Measurements from ENCODE around the gene MBNL1.
A peak's percentile ranks its signal among the peaks of the same experiment; 100 is the strongest.
"Not testable (repeated sequence)": the region's sequence is repeated elsewhere in the genome, so short reads cannot be mapped to it uniquely, and the experiment has no call there.

MBNL1 gene

DNA sequence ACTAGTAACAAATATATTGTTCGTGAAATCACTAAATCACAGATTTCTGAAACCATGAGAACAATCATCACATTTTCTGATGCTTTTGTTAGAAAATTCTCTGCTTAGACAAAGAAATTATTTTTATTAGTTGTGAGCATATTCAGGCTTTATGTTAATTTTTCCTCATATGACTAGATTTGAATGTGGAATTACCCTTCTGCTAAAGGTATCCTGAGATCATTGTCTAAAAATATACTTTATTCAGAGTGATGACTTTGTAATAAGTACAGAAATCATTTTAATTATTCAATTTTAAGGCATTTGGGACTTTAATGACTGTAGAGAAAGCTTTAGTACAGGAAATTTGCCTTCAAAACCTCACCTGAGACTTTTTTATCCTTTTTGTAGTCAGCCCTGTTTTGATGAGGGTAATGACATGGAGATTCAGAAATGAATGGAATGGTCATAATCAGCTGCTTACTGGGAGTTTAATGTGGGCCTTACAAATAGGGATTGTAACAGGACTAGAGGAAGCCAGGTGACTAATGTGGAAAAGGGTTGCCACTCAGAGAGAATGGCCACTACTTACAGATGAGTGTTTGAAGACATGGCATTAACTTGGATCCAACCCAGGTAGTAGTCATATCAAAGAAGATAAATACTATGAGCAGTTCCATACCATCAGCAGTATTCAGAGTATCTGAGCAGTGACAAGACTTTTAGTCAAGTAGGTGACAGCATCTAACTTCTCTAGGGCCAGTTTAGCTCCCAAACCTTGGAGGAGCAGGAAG, 148.3 kb downstream of the MBNL1 start:
- no peak for DNase-seq

DNA sequence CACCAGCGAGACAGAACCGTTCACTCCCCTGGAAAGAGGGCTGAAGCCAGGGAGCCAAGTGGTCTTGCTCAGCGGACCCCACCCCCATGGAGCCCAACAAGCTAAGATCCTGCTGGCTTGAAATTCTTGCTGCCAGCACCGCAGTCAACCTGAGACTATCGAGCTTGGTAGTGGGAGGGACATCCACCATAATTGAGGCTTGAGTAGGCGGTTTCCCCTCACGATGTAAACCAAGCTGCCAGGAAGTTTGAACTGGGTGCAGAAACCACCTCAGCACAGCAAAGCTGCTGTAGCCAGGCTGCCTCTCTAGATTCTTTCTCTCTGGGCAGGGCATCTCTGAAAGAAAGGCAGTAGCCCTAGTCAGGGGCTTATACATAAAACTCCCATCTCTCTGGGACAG, 151.0 kb downstream of the MBNL1 start:
- no peak for DNase-seq

DNA sequence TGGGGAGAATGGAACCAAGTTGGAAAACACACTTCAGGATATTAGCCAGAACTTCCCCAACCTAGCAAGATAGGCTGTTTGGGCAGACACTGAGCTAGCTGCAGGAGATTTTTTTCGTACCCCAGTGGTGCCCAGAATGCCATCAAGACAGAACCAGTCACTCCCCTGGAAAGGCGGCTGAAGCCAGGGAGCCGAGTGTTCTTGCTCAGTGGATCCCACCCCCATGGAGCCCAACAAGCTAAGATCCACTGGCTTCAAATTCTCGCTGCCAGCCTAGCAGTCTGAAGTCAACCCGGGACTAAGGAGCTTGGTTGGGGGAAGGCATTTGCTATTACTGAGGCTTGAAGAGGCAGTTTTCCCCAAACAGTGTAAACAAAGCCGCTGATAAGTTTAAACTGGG, 152.4 kb downstream of the MBNL1 start:
- DNase-seq: no peak

GRCh38 chr3:152426393-152426792, 157.7 kb downstream of the MBNL1 start:
- no peak for DNase-seq

DNA sequence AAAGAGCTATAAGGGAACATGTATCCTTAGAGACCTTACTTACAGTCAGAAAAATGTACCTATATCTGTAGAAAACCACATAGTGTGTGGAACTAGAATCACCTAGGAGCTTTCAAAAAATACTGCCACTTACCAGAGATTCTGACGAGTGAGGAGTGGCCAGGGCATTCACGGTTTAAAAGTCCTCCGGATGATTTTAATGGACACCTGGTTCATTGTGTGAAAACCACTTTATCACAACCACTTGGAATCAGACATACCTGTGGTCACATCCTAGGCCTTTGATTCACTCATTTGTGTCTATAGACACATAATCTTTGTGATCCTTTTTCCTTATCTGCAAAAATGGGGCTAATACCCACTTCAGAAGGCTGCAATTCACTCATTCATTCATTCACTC, 159.8 kb downstream of the MBNL1 start:
- DNase-seq: no peak

DNA sequence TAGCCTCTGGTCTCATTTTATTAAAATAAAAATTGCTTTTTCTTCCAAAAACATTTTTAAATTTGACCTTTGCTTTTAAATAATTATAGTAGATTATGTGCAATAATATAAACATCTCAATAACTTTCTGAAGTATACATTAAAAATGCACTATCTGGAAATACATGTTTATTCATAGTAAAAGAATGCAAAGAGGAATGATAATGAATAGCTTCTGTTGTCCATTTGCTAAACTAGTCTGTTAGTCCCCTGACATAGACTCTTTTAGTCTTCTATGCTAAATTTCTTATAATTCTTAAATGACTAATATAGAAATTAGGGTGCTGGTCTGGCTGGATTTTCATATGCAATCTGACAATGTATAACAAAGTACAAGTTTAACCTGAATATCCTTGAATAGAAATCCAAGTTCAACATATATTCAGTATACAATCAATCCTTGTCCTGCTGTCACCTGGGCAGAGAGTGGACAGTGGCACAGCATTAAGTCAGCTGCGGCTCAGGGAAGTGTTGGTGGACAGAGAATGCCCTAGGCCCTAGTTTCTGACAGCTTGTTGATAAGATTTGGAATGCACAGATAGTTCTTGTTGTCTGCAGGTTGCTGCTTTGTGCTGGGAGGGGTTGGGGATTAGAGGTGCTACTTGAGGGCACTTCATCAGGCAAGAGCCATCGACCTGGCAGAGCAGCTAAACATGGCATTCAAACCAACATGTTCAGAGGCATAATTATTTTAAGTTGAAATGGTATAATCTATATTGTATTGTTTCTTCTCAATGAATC, 161.7 kb downstream of the MBNL1 start:
- DNase-seq: no peak

DNA sequence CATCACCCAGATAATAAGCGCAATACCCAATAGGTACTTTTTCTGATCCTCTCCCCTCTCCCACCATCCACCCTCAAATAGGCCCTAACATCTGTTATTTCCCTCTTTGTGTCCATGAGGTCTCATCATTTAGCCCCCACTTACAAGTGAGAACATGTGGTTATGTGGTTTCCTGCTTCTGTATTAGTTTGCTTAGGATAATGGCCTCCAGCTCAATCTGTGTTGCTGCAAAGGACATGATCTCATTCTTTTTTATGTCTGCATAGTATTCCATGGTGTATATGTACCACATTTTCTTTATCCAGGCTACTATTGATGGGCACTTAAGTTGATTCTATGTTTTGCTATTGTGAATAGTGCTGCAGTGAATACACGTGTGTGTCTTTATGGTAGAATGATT, 165.4 kb downstream of the MBNL1 start:
- DNase-seq: no peak

- not testable (repeated sequence) for DNase-seq
Observed at GRCh38 chr3:152435210-152435609, 166.5 kb downstream of the MBNL1 start.

DNA sequence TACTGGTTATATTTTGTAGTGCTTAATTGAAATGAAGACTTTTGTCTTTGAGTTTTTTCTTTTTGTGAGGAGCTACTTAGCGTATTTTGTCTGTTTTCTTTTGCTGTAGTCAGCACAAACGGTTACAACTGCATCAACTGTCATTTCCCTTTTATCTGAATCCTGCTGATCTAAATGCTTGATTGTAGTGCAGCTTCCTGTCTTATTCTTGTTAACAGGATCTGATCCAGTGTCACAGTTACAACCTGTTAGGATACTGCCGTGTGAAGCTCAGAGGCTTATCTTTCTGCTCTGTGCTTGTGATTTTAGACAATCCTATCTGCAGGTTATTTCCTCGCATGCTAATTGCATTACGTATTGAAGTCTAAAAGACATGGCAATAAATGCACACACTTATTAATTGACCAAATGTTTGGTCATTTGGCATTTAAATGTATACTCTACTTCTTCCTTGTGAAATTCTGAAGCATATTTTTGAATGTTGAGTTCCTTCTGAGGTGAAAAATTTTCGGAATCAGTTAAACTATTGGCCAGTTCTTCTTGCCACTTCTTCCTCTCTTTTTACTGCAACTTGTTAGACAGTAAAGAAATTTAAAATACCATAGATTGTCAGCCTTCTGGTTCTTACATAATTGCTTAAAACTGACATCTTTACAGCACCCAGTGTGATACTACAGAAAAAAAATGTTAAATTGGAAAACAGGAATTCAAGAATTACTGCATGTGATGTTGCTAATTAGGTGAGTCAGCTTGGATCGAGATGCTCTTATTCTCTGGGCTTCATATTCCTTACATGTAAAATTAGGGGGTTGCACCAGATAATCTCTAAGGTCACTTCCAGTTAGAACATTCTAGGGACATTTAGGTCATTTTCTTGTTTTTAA, 168.2 kb downstream of the MBNL1 start:
- DNase-seq: no peak

DNA sequence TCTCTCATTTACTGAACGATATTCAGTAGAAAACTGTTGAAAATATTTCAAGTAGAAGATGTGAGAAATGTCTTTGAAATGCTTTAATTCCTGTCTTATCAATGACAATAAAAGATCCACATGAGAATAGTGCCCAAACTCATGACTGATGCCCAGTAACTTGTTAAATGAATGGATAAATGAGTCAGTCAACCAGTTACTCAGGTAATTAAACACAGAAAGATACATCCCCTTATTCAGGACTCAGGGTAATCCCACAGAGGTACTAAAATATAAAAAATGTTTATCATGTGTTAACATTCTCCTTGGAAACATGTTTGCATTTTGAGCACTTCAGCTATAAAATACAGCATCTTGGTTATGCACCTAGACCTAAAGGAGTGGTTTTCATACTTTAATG, 169.5 kb downstream of the MBNL1 start:
- no peak for DNase-seq

DNA sequence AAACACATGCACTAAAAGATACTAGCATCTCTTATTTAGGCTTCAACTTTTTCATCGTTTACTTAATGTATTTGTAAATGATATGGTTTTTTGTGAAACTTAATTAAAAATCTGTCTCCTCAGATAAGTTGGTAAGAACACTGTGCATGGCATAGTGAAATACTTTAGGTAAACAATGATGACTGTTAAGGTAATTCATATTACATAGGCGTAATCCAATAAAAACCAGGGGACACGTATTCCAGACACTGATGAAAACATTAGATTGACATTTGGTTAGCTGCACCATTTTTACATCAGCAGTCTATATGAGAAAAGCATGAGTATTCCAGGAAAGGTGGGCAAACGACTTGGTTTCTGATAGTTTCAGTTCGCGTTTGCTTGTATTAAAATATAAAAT, 170.0 kb downstream of the MBNL1 start:
- DNase-seq: no peak

DNA sequence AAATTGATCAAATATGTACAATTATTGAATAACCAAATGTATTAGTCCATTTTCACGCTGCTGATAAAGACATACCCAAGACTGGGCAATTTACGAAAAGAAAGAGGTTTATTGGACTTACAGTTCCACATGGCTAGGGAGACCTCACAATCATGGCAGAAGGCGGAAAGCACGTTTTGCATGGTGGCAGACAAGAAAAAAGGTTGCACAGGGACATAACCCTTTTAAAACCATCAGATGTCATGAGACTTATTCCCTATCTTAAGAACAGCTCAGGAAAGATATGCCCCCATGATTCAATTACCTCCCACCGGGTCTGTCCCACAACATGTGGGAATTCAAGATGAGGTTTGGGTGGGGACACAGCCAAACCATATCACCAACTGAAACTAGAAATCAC, 171.5 kb downstream of the MBNL1 start:
- DNase-seq: not testable (repeated sequence)

DNA sequence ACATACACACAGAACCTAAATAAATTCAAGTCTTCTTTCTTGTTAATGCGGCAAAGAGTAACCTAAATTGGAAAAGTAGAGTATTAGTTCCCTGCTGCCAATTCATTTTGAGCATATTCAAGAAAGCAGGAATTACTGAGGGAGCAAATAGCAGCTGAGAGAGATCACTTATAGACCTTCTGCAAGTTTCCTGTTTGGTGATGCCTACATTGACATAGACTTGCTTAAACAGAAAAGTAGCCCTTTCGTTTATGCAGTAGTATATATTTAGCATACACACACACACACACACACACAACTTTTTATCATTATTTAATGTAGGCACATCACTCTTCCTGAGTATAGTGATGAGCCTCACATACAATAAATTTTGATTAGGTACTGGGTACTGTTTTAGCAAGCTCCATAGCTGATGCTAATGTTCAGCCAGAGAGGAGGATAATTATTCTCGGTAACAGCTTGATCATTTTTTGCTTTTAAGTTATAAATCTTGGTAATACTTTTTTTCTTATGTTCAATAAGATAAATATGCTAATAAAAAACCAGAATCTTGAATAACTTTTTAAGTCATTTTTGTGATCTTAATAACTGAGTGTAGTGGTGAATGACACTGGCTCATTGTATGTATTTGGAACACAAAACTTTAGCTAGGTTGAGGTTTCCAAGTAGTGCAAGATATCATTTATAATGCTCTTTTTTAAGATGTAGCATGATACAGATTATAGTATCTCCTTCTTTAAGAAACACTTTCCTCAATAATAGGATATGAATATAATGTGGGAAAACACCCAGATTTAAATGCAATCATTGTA, 174.7 kb downstream of the MBNL1 start:
- no peak for DNase-seq

DNA sequence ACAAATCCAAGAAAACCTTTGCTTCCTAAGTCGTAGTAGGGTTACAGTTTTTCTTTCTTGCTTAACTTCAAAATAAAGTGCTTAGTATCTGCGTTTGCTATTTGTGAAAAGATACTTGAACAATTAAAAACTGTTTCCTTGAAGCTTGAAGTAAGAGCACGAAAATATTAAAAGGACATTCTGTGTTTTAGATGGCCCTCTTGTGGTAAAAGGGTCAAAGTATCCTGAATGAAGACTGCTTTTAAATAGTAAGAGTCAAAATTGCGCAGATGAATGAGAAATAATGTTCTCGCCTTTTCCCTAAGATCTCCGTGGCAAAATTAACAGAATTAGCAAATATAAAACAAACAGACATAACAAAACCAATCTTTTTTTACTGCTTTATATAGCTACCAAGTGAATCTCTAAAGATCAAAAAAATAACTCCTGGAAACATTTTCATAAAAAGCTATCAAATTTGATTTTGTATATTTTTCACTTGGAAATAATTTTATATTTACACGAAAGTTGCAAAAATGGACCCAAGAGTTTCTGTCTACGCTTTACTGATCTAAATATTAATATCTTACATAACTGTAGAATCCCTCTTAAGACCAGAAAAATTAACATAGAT, 175.4 kb downstream of the MBNL1 start:
- DNase-seq: peak; percentile 45

DNA sequence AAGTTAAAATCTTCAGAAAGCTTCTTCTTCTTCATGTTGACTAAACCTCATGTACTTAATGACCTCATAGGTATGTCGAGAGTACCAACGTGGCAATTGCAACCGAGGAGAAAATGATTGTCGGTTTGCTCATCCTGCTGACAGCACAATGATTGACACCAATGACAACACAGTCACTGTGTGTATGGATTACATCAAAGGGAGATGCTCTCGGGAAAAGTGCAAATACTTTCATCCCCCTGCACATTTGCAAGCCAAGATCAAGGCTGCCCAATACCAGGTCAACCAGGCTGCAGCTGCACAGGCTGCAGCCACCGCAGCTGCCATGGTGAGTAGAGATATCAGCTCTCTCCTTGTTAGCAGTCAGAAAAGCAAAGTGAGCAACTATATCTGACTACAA, 176.5 kb downstream of the MBNL1 start:
- peak; percentile 54 for DNase-seq

DNA sequence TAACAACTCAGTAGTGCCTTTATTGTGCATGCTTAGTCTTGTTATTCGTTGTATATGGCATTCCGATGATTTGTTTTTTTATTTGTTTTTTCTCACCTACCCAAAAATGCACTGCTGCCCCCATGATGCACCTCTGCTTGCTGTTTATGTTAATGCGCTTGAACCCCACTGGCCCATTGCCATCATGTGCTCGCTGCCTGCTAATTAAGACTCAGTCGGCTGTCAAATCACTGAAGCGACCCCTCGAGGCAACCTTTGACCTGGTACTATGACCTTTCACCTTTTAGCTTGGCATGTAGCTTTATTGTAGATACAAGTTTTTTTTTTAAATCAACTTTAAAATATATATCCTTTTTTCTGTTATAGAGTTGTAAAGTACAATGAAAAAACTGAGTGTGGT, 177.8 kb downstream of the MBNL1 start:
- DNase-seq: no peak

DNA sequence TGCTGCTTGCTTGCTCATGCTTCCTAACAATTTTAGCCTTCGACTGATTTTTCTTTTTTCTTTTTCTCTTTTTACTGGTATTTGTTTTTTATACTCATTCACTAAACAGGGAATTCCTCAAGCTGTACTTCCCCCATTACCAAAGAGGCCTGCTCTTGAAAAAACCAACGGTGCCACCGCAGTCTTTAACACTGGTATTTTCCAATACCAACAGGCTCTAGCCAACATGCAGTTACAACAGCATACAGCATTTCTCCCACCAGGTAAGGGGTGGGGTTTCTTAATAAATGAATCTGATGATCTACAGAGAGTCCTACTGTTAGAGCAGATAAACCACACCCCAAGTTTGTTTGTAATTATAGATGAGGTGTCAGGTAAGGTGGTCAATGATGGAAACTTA, 178.8 kb downstream of the MBNL1 start:
- DNase-seq: no peak

DNA sequence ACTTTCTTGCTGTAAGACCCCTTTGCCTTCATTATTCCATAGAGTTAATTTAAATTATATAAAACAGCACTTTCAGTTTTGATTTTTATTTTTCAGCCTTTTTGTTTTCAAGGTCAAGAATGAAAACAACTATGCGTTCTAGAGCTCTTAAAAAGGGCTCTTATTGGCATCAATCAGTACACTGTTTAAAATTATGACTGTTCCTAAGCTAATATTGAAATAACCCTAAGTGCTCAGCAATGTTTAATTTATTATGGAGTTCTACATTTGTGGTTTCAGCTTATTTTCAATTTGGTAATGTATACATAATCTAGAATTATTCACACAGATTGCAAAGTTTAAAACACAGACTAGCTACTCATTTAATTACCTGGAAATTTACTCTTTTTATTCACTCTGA, 179.4 kb downstream of the MBNL1 start:
- DNase-seq: no peak

GRCh38 chr3:152452318-152452717, 183.6 kb downstream of the MBNL1 start:
- DNase-seq: no peak

GRCh38 chr3:152454076-152454875, 185.5 kb downstream of the MBNL1 start:
- DNase-seq: no peak

- no peak for DNase-seq
Observed at GRCh38 chr3:152455989-152456388, 187.3 kb downstream of the MBNL1 start.

All from inflammatory macrophage treated with lipopolysaccharide for 4 hours (primary cell).